Spleen (tissue), 11 donors: Measurements from ENCODE around the gene SHF. TPM values are rescaled to one million over a fixed set of nuclear protein-coding genes. Genes with fewer than 3 reads are reported as not detected.

ENCODE experiments used
- DNase-seq: peaks from one replicate; pipeline ENCODE4 v3.0.0-alpha.2; 2020
- H3K27ac ChIP-seq, 8 donors: fragments of 200-600 bp; sonication (generic) in 7 of 8; 1 replicate in 4 of 8; 2 replicates in 4 of 8; pipeline versions ENCODE4 v1.5.0 to v1.8.0; 2016 to 2021; ENCODE audit warnings: inconsistent platforms in 4 of 8, mild to moderate bottlenecking in 4 of 8, moderate library complexity in 1 of 8
- H3K27me3 ChIP-seq, 7 donors: fragments of 200-600 bp; sonication (generic) in 6 of 7; replicated peaks in 1 of 7; 1 replicate in 4 of 7; 2 replicates in 3 of 7; pipeline versions ENCODE4 v1.5.0 to v1.8.0; 2016 to 2021; ENCODE audit warnings: inconsistent platforms in 3 of 7, mild to moderate bottlenecking in 1 of 7
- H3K36me3 ChIP-seq, 6 donors: fragments of 200-600 bp; sonication (generic) in 5 of 6; 1 replicate in 4 of 6; 2 replicates in 2 of 6; pipeline versions ENCODE4 v1.5.0 to v1.8.0; 2016 to 2021; ENCODE audit warnings: inconsistent platforms in 2 of 6
- H3K4me1 ChIP-seq, 6 donors: fragments of 200-600 bp; sonication (generic) in 5 of 6; 1 replicate in 3 of 6; 2 replicates in 3 of 6; pipeline versions ENCODE4 v1.5.0 to v1.8.0; 2016 to 2021; ENCODE audit warnings: inconsistent platforms in 3 of 6
- H3K4me3 ChIP-seq, 8 donors: fragments of 200-600 bp; sonication (generic) in 7 of 8; 1 replicate in 4 of 8; 2 replicates in 4 of 8; pipeline versions ENCODE4 v1.5.0 to v1.8.0; 2016 to 2021; ENCODE audit warnings: inconsistent platforms in 4 of 8, mild to moderate bottlenecking in 4 of 8, moderate library complexity in 2 of 8
- H3K9me3 ChIP-seq, 8 donors: fragments of 200-600 bp; sonication (generic) in 7 of 8; 1 replicate in 4 of 8; 2 replicates in 4 of 8; pipeline versions ENCODE4 v1.5.0 to v1.8.0; 2016 to 2021; ENCODE audit warnings: inconsistent platforms in 4 of 8
- CTCF ChIP-seq, 11 experiments: fragments of 200-600 bp in 7 of 11; fragments of 450-650 bp in 4 of 11; sonication (generic) in 4 of 11; IDR thresholded peaks in 8 of 11; conservative IDR thresholded peaks in 3 of 11; 1 replicate in 7 of 11; 2 replicates in 4 of 11; pipeline versions ENCODE4 v1.4.0 to v1.8.0; 2016 to 2021; ENCODE audit warnings: antibody characterized with exemption in 11 of 11, inconsistent platforms in 4 of 11, mild to moderate bottlenecking in 1 of 11
- POLR2A ChIP-seq, 3 donors: fragments of 450-650 bp; IDR thresholded peaks; one replicate each; pipeline ENCODE4 v1.5.1; 2017; ENCODE audit warnings: antibody characterized with exemption in 3 of 3, mild to moderate bottlenecking in 1 of 3
- POLR2AphosphoS5 ChIP-seq, 3 donors: sonication (generic); formaldehyde crosslinking; IDR thresholded peaks; one replicate each; pipeline ENCODE4 v1.5.1; 2017; ENCODE audit warnings: antibody characterized with exemption in 3 of 3
- WGBS, 5 donors: extraction: QIAGEN DNeasy Blood & Tissue Kit in 3 of 5; methylation state at CpG; one replicate each; pipeline versions ENCODE4 v1.1.5 to v1.1.7; 2013 to 2018; 5-methylcytosine and 5-hydroxymethylcytosine counted together
- intact Hi-C: fragments of 100-400 bp; cut with DNase I; formaldehyde crosslinking; loops from one replicate; pipeline ENCODE4 v1.15.0; 2023; ENCODE audit warnings: low total_unique reads
- polyA plus RNA-seq, 3 donors: library from polyadenylated mRNA; stranded (reverse); fragments of 200-250 nt; gene quantifications; one replicate each; pipeline ENCODE4 v1.2.1, GENCODE V29; 2013
- total RNA-seq, 7 donors: library from RNA; depleted of rRNA in 3 of 7; stranded (reverse); fragments of >200 nt in 3 of 7; fragmentation: NEBNext Ultra II Directional in 4 of 7; extraction: Animal tissue kit (Norgen Biotek cat#: 25700) in 4 of 7; gene quantifications; one replicate each; pipeline versions ENCODE4 v1.1.0 to v1.2.1, GENCODE V29; 2016 to 2021
- donor health status: healthy with polysubstance abuse.
- donor health status: DM: no; HTN: no; CAD: no; lungs with moderate emphysema.
- donor health status: DM: no; HTN: no; CAD: no.
- donor health status: Bipolar disorder and iron deficiency.
- donor health status: healthy.
- donor health status: DM: no; HTN: no; CAD: no.
- donor health status: DM: yes; HTN: yes; CAD: no.

SHF gene
- total and polyA plus RNA-seq, 10 donors: 1.9 to 8.8 (median 5.7) TPM

- TF ChIP-seq POLR2AphosphoS5 (IDR thresholded peaks at IDR 0.05) (no peak), POLR2A (IDR thresholded peaks at IDR 0.05) (no peak), CTCF (IDR thresholded peaks at IDR 0.05 in 8 of 11, conservative IDR thresholded peaks at IDR 0.05 in 3 of 11) (no peak)
- Histone ChIP-seq H3K27me3 (no peaks in the 10 kb centered on the region), H3K27ac (no peak overlapping the region), H3K4me1 (peaks cover 0 to 37% (median 6%) of the 10 kb centered on the region in 6 donors), H3K4me3 (no peak overlapping the region), H3K9me3 (no peaks in the 10 kb centered on the region), H3K36me3 (no peaks in the 10 kb centered on the region)
- intact Hi-C loops: no loop called here
- 78 to 99% (median 85%) methylated on average over 7 to 8 of the region's 8 CpGs for WGBS, 5 donors
- peak; percentile 64 for DNase-seq
Measured at GRCh38 chr15:45180648-45181436, 6.9 kb downstream of the SHF start.

- intact Hi-C loops: no loop called here
- H3K9me3 ChIP-seq: no peaks in the 10 kb centered on the region
- TF ChIP-seq POLR2AphosphoS5 (IDR thresholded peaks at IDR 0.05) (no peak), POLR2A (IDR thresholded peaks at IDR 0.05) (no peak), CTCF (IDR thresholded peaks at IDR 0.05 in 8 of 11, conservative IDR thresholded peaks at IDR 0.05 in 3 of 11) (no peak)
- no peak overlapping the region for H3K4me3 ChIP-seq
- peaks cover 0 to 31% (median 6%) of the 10 kb centered on the region in 6 donors for H3K4me1 ChIP-seq
- H3K27ac ChIP-seq: no peak overlapping the region
- H3K27me3 ChIP-seq: no peaks in the 10 kb centered on the region
- H3K36me3 ChIP-seq: no peaks in the 10 kb centered on the region
- 22 to 50% (median 43%) methylated on average over 7 of the region's 7 CpGs for WGBS, 5 donors
- DNase-seq: peak; percentile 73
Measured at GRCh38 chr15:45180201-45180600, 7.6 kb downstream of the SHF start.

- peak; percentile 78 for DNase-seq
- 77 to 89% (median 84%) methylated on average over 10 to 13 of the region's 13 CpGs for WGBS, 5 donors
- Histone ChIP-seq H3K4me3 (no peak overlapping the region), H3K9me3 (no peaks in the 10 kb centered on the region), H3K36me3 (no peaks in the 10 kb centered on the region), H3K27me3 (no peaks in the 10 kb centered on the region), H3K4me1 (peaks cover 0 to 27% (median 6%) of the 10 kb centered on the region in 6 donors), H3K27ac (no peak overlapping the region)
- intact Hi-C loops: no loop called here
- no peak for TF ChIP-seq POLR2AphosphoS5 (IDR thresholded peaks at IDR 0.05)
- no peak for TF ChIP-seq POLR2A (IDR thresholded peaks at IDR 0.05)
- TF ChIP-seq CTCF (IDR thresholded peaks at IDR 0.05 in 8 of 11, conservative IDR thresholded peaks at IDR 0.05 in 3 of 11): peak; percentile 24 to 75 (median 60)
Measured at GRCh38 chr15:45179221-45179985, 8.4 kb downstream of the SHF start.

- Histone ChIP-seq H3K27me3 (no peaks in the 10 kb centered on the region), H3K27ac (no peak overlapping the region), H3K4me3 (no peak overlapping the region), H3K4me1 (peaks cover 0 to 27% (median 6%) of the 10 kb centered on the region in 6 donors), H3K36me3 (no peaks in the 10 kb centered on the region), H3K9me3 (no peaks in the 10 kb centered on the region)
- 62 to 96% (median 83%) methylated on average over 3 of the region's 3 CpGs for WGBS, 5 donors
- no peak for TF ChIP-seq POLR2AphosphoS5 (IDR thresholded peaks at IDR 0.05)
- intact Hi-C loops: no loop called here
- DNase-seq: peak; percentile 9
Measured at GRCh38 chr15:45177285-45177684, 10.5 kb downstream of the SHF start.
